ENCODE measurements around the gene PITRM1. TPM values are rescaled to one million over a fixed set of nuclear protein-coding genes. Genes with fewer than 3 reads are reported as not detected.

Gene PITRM1
- total RNA-seq, result 58.8 and 72.2 TPM in 2 replicates

GRCh38 chr10:3172446-3173170, at the start of gene PITRM1:
TSS of gene PITRM1 (minus strand) at chr10:3172782. CDS start at chr10:3172772, 10 bp downstream.

Other genes starting within 250 kb of the PITRM1 start
- 229 and 311 TPM in 2 replicates for gene PFKP, start 105.2 kb downstream of the PITRM1 start, total RNA-seq

Measured in bladder microvascular endothelial cell (primary cell).